GM19372 (cell line): Measurements from ENCODE around the gene ARVCF.

Source experiments
- ATAC-seq: cut with Tn5 transposase; IDR thresholded peaks from one replicate; pipeline ENCODE4 v1.9.1; 2021; ENCODE audit warnings: mild to moderate bottlenecking, low read depth, moderate library complexity; ENCODE audit not compliant: unreplicated experiment

ARVCF gene

GRCh38 chr22:20016734-20017621 is at the start of gene ARVCF:
TSS of gene ARVCF (minus strand) at chr22:20016823. CDS start at chr22:19990794, 26,029 bp downstream.
- ATAC-seq, result peak; percentile 63

- no peak for ATAC-seq
Measured at GRCh38 chr22:20065896-20066616, 49.4 kb upstream of the ARVCF start.

- no peak for ATAC-seq
Measured at GRCh38 chr22:20064545-20065262, 48.1 kb upstream of the ARVCF start.

- ATAC-seq, result no peak
Measured at GRCh38 chr22:20064140-20064480, 47.5 kb upstream of the ARVCF start.

GRCh38 chr22:20063271-20064139 is 46.9 kb upstream of the ARVCF start:
- no peak for ATAC-seq

- ATAC-seq, result no peak
Measured at GRCh38 chr22:20062766-20063083, 46.1 kb upstream of the ARVCF start.

- ATAC-seq, result no peak
Measured at GRCh38 chr22:20062043-20062765, 45.6 kb upstream of the ARVCF start.

- ATAC-seq, result no peak
Measured at GRCh38 chr22:20061481-20061861, 44.8 kb upstream of the ARVCF start.

- ATAC-seq, result no peak
Measured at GRCh38 chr22:20060700-20061480, 44.3 kb upstream of the ARVCF start.

- ATAC-seq, result no peak
Measured at GRCh38 chr22:20058989-20059770, 42.6 kb upstream of the ARVCF start.

GRCh38 chr22:20057596-20058268 is 41.1 kb upstream of the ARVCF start:
- ATAC-seq, result no peak

- no peak for ATAC-seq
Measured at GRCh38 chr22:20056696-20057386, 40.2 kb upstream of the ARVCF start.

- no peak for ATAC-seq
Measured at GRCh38 chr22:20056161-20056560, 39.5 kb upstream of the ARVCF start.

- no peak for ATAC-seq
Measured at GRCh38 chr22:20055654-20056053, 39.0 kb upstream of the ARVCF start.

- no peak for ATAC-seq
Measured at GRCh38 chr22:20055144-20055543, 38.5 kb upstream of the ARVCF start.

GRCh38 chr22:20054485-20054884 is 37.9 kb upstream of the ARVCF start:
- ATAC-seq, result no peak

- ATAC-seq, result no peak
Measured at GRCh38 chr22:20054034-20054427, 37.4 kb upstream of the ARVCF start.
